ENCODE results near the gene POU6F2. TPM values are rescaled to one million over a fixed set of nuclear protein-coding genes. Genes with fewer than 3 reads are reported as not detected.

Gene POU6F2
- total and polyA plus RNA-seq, 8 donors = 0.37 TPM; not detected in 7

DNA sequence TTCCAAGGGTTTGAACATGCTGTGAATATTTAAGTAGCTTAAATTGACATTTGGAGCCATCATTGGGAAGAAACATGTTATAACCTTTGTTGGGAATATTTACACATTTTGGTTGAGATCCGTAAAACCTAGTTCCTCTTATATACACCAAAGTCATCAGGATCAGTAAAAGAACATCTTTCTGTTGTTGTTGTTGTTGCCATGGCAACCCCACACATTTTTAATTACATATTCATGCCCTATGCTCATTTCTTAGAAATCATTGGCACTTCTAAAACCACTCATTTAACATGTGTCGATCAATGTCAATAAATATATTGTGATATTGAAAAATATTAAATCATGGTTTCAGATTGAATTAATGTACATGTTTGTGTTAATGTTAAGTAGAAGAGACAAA, 122.6 kb downstream of the POU6F2 start:
- Histone ChIP-seq H3K4me1 (no peaks in the 10 kb centered on the region), H3K9me3 (no peaks in the 10 kb centered on the region), H3K27me3 (no peaks in the 10 kb centered on the region), H3K4me3 (no peak overlapping the region), H3K27ac (no peak overlapping the region), H3K36me3 (no peaks in the 10 kb centered on the region)
- intact Hi-C loops (cut with DNase I; ENCODE audit: low total_unique reads) = no loop called here
- no peak for TF ChIP-seq CTCF (IDR thresholded peaks at IDR 0.05)
- no peak for TF ChIP-seq POLR2AphosphoS5 (IDR thresholded peaks at IDR 0.05)
- no peak for TF ChIP-seq POLR2A (IDR thresholded peaks at IDR 0.05)
- TF ChIP-seq EP300 (IDR thresholded peaks at IDR 0.05) = no peak
- WGBS, 5 donors = 89 to 94% (median 93%) methylated on average over 2 of the region's 2 CpGs
- DNase-seq = no peak

DNA sequence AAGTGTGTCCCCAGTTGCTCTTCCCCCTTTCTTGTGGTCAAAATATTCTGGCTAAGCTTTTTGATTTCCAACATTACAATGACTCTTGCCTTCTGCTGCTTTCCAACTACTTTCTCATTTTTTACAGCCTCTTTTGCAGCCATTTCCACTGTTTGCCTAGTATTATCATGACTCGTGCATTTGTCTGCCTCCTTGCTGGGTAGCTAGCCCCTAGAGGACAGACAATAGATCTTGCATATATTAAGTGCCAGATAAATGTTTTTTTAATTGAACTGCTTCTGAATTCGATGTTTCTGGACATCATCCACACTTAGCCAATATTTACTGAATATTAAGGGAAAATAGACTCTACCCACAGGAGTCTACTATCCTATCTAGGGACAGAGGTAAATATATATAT, 124.5 kb downstream of the POU6F2 start:
- intact Hi-C loops (cut with DNase I; ENCODE audit: low total_unique reads) = no loop called here
- 47 to 57% (median 50%) methylated on average over 2 of the region's 2 CpGs for WGBS, 5 donors

GRCh38 chr7:39105720-39106119, 128.0 kb downstream of the POU6F2 start:
- Histone ChIP-seq H3K27me3 (no peaks in the 10 kb centered on the region), H3K36me3 (no peaks in the 10 kb centered on the region), H3K4me1 (no peaks in the 10 kb centered on the region), H3K27ac (no peak overlapping the region), H3K9me3 (no peaks in the 10 kb centered on the region), H3K4me3 (no peak overlapping the region)
- intact Hi-C loops (cut with DNase I; ENCODE audit: low total_unique reads) = no loop called here
- no peak for DNase-seq
- TF ChIP-seq POLR2A (IDR thresholded peaks at IDR 0.05) (no peak), CTCF (IDR thresholded peaks at IDR 0.05) (no peak), POLR2AphosphoS5 (IDR thresholded peaks at IDR 0.05) (no peak)
- WGBS, 5 donors = 67 to 86% (median 76%) methylated on average over 1 of the region's 1 CpG

More for the DNA sequence above, 124.5 kb downstream of the POU6F2 start:
- Histone ChIP-seq H3K36me3 (no peaks in the 10 kb centered on the region), H3K27me3 (no peaks in the 10 kb centered on the region), H3K9me3 (no peaks in the 10 kb centered on the region), H3K4me3 (no peak overlapping the region), H3K4me1 (no peaks in the 10 kb centered on the region), H3K27ac (no peak overlapping the region)
- TF ChIP-seq EP300 (IDR thresholded peaks at IDR 0.05) (no peak), POLR2AphosphoS5 (IDR thresholded peaks at IDR 0.05) (no peak), CTCF (IDR thresholded peaks at IDR 0.05) (no peak), POLR2A (IDR thresholded peaks at IDR 0.05) (no peak)
- no peak for DNase-seq

DNA sequence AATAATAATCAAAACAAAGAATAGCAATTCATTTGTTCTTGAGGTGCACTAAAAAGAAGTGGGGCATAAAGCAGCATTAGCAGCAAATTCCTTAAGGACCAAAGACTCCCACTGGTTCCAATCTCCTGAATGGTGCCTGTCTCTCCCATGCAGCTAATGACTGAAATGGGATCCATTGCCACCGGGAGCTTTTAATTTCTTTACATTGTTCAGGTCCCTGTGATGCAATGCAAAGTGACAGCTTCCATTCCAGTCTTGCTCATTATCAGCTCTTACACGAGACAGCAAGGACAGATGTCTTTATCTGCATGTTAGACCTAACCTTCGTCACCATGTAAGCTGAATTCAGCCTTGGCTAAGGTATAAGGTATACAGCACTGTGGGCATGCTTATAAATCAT, 148.1 kb downstream of the POU6F2 start:
- Histone ChIP-seq H3K27me3 (no peaks in the 10 kb centered on the region), H3K36me3 (no peaks in the 10 kb centered on the region), H3K9me3 (no peaks in the 10 kb centered on the region), H3K4me3 (no peak overlapping the region), H3K27ac (no peak overlapping the region), H3K4me1 (no peaks in the 10 kb centered on the region)
- TF ChIP-seq POLR2A (IDR thresholded peaks at IDR 0.05) (no peak), EP300 (IDR thresholded peaks at IDR 0.05) (no peak), CTCF (IDR thresholded peaks at IDR 0.05) (no peak), POLR2AphosphoS5 (IDR thresholded peaks at IDR 0.05) (no peak)
- WGBS, 5 donors = 55 to 65% (median 61%) methylated on average over 3 of the region's 3 CpGs
- intact Hi-C loops (cut with DNase I; ENCODE audit: low total_unique reads) = no loop called here
- no peak for DNase-seq
